Measurements from ENCODE around the gene OGN.

DNA sequence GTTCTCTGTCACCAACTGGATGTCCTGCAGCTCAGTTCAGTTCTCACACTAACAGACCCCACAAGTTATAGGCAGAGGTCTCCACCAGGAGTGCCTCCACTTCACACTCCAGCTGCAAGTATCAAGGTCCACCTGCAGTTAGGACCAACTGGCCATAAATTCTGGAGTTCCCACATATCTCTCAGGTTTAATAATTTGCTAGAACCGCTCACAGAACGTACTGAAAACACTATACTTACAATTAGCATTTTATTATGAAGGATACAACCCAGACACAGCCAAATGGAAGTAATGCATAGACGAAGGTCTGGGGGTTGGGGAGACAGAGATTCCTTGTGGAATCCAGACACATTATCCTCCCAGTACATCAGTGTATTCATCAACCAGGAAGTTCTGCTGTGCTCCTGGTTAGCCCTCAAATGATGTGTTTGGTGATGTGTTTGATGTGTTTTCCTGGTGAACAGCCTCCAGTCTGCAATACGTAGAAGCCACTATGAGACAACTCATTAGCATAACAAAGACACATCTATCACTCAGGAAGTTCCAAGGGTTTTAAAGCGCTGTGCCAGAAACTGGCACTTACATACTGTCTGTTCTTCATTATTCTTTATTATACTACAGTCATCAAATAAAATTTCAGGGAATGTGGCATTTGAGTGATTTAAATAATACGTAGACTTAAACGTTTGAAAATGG lies 25.4 kb downstream of the OGN start:
- no peak for TF ChIP-seq CREB1 (IDR thresholded peaks at IDR 0.05; ENCODE audit: low read depth)
- TF ChIP-seq, protein P1, sequence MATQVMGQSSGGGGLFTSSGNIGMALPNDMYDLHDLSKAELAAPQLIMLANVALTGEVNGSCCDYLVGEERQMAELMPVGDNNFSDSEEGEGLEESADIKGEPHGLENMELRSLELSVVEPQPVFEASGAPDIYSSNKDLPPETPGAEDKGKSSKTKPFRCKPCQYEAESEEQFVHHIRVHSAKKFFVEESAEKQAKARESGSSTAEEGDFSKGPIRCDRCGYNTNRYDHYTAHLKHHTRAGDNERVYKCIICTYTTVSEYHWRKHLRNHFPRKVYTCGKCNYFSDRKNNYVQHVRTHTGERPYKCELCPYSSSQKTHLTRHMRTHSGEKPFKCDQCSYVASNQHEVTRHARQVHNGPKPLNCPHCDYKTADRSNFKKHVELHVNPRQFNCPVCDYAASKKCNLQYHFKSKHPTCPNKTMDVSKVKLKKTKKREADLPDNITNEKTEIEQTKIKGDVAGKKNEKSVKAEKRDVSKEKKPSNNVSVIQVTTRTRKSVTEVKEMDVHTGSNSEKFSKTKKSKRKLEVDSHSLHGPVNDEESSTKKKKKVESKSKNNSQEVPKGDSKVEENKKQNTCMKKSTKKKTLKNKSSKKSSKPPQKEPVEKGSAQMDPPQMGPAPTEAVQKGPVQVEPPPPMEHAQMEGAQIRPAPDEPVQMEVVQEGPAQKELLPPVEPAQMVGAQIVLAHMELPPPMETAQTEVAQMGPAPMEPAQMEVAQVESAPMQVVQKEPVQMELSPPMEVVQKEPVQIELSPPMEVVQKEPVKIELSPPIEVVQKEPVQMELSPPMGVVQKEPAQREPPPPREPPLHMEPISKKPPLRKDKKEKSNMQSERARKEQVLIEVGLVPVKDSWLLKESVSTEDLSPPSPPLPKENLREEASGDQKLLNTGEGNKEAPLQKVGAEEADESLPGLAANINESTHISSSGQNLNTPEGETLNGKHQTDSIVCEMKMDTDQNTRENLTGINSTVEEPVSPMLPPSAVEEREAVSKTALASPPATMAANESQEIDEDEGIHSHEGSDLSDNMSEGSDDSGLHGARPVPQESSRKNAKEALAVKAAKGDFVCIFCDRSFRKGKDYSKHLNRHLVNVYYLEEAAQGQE (IDR thresholded peaks at IDR 0.05; ENCODE audit: low read depth, low read length) = no peak
- TF ChIP-seq SREBF1 (IDR thresholded peaks at IDR 0.05; ENCODE audit: low read length) = no peak
- TF ChIP-seq NRF1 (conservative IDR thresholded peaks at IDR 0.05; ENCODE audit: low read depth, low read length) = no peak
- no peak for TF ChIP-seq RCOR1 (conservative IDR thresholded peaks at IDR 0.05; ENCODE audit: low read depth, low read length)
- no peak for TF ChIP-seq LARP7 (IDR thresholded peaks at IDR 0.05)

All from GM12878 (cell line).